Adrenal gland (tissue), 12 donors: ENCODE measurements around the gene PER1. TPM values are rescaled to one million over a fixed set of nuclear protein-coding genes. Genes with fewer than 3 reads are reported as not detected.
A peak's percentile ranks its signal among the peaks of the same experiment; 100 is the strongest.

Experiments
- DNase-seq, 7 donors: peaks; one replicate each; pipeline ENCODE4 v3.0.0-alpha.2; 2019 to 2020
- H3K27ac ChIP-seq, 5 donors: fragments of 200-600 bp; sonication (generic) in 4 of 5; 1 replicate in 3 of 5; 2 replicates in 2 of 5; pipeline versions ENCODE4 v1.5.1 to v1.8.0; 2016 to 2020; ENCODE audit warnings: mild to moderate bottlenecking in 1 of 5
- H3K27me3 ChIP-seq: fragments of 200-600 bp; 2 replicates; pipeline ENCODE4 v1.8.0; 2021
- H3K36me3 ChIP-seq, 2 donors: fragments of 200-600 bp; replicated peaks in 1 of 2; 1 replicate in 1 of 2; 2 replicates in 1 of 2; pipeline versions ENCODE4 v1.5.1 to v1.8.0; 2018 to 2022
- H3K4me1 ChIP-seq, 2 donors: fragments of 200-600 bp; replicated peaks in 1 of 2; 1 replicate in 1 of 2; 2 replicates in 1 of 2; pipeline versions ENCODE4 v1.5.1 to v1.8.0; 2018 to 2021
- H3K4me3 ChIP-seq, 4 donors: fragments of 200-600 bp; sonication (generic) in 3 of 4; one replicate each; pipeline ENCODE4 v1.5.1; 2016 to 2018
- H3K9me3 ChIP-seq, 3 donors: fragments of 200-600 bp; sonication (generic) in 1 of 3; replicated peaks in 1 of 3; 1 replicate in 2 of 3; 2 replicates in 1 of 3; pipeline versions ENCODE4 v1.5.1 to v1.8.0; 2016 to 2021
- POLR2A ChIP-seq, 2 donors: fragments of 450-650 bp; IDR thresholded peaks; one replicate each; pipeline ENCODE4 v1.6.1; 2017; ENCODE audit warnings: antibody characterized with exemption in 2 of 2, mild to moderate bottlenecking in 2 of 2, moderate library complexity in 1 of 2
- WGBS, 4 donors: extraction: QIAGEN DNeasy Blood & Tissue Kit in 2 of 4; methylation state at CpG; one replicate each; pipeline versions ENCODE4 v1.1.5 to v1.1.7; 2013 to 2017; 5-methylcytosine and 5-hydroxymethylcytosine counted together
- intact Hi-C, 2 donors: fragments of 100-400 bp; cut with DNase I; formaldehyde crosslinking; loops; one replicate each; pipeline versions ENCODE4 v1.14.1 to v1.15.0; 2022 to 2023
- polyA plus RNA-seq, 3 donors: library from polyadenylated mRNA; stranded (reverse); fragments of 200-250 nt in 2 of 3; fragments of 350-450 nt in 1 of 3; fragmentation: Illumina TruSeq in 1 of 3; extraction: RNeasy Lipid Tissue Mini Kit (QIAGEN cat#74804) in 1 of 3; gene quantifications; one replicate each; pipeline ENCODE4 v1.2.3, GENCODE V29; 2013 to 2014
- total RNA-seq, 9 donors: library from RNA; depleted of rRNA in 4 of 9; stranded (reverse); fragments of >200 nt in 4 of 9; fragments of 120-200 nt in 1 of 9; fragmentation: NEBNext Ultra II Directional in 1 of 9; extraction: Animal tissue kit (Norgen Biotek cat#: 25700) in 1 of 9; gene quantifications; one replicate each; pipeline versions ENCODE4 v1.1.0 to v1.2.4, GENCODE V29; 2013 to 2023
- TF ChIP-seq, protein P1 (sequence below), 6 experiments: fragments of 450-650 bp in 4 of 6; fragments of 200-600 bp in 2 of 6; sonication (generic) in 1 of 6; IDR thresholded peaks; 1 replicate in 5 of 6; 2 replicates in 1 of 6; pipeline versions ENCODE4 v1.5.1 to v1.8.0; 2016 to 2021; ENCODE audit warnings: antibody characterized with exemption in 6 of 6, mild to moderate bottlenecking in 2 of 6, moderate library complexity in 1 of 6
- donor health status: healthy with polysubstance abuse.
- donor health status: Bipolar disorder and iron deficiency.
- donor health status: DM: yes; HTN: yes; CAD: no.
- donor health status: DM: no; HTN: no; CAD: no.
- donor health status: DM: no; HTN: no; CAD: no.
- donor health status: DM: yes; HTN: yes; CAD: no.

The PER1 gene
- total and polyA plus RNA-seq, 12 donors: 9.9 to 360 (median 108) TPM

- Histone ChIP-seq H3K9me3 (no peaks in the 10 kb centered on the region), H3K4me3 (no peak overlapping the region), H3K4me1 (peaks cover 0 to 14% of the 10 kb centered on the region in 2 donors), H3K27me3 (no peaks in the 10 kb centered on the region), H3K27ac (peak overlapping the region in 2 of 5 donors; percentile 40 to 90), H3K36me3 (peaks cover 0 to 68% of the 10 kb centered on the region in 2 donors)
- 87 to 95% (median 94%) methylated on average over 5 to 7 of the region's 7 CpGs for WGBS, 4 donors
- peak in 3 of 7 donors; percentile 33 to 59 (median 49) for DNase-seq
- intact Hi-C loops: no loop called here
- TF ChIP-seq, protein P1, sequence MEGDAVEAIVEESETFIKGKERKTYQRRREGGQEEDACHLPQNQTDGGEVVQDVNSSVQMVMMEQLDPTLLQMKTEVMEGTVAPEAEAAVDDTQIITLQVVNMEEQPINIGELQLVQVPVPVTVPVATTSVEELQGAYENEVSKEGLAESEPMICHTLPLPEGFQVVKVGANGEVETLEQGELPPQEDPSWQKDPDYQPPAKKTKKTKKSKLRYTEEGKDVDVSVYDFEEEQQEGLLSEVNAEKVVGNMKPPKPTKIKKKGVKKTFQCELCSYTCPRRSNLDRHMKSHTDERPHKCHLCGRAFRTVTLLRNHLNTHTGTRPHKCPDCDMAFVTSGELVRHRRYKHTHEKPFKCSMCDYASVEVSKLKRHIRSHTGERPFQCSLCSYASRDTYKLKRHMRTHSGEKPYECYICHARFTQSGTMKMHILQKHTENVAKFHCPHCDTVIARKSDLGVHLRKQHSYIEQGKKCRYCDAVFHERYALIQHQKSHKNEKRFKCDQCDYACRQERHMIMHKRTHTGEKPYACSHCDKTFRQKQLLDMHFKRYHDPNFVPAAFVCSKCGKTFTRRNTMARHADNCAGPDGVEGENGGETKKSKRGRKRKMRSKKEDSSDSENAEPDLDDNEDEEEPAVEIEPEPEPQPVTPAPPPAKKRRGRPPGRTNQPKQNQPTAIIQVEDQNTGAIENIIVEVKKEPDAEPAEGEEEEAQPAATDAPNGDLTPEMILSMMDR (IDR thresholded peaks at IDR 0.05): no peak
- no peak for TF ChIP-seq POLR2A (IDR thresholded peaks at IDR 0.05)
These were observed 11.2 kb downstream of the PER1 start for GRCh38 chr17:8141045-8141444.

GRCh38 chr17:8140065-8141029, 11.9 kb downstream of the PER1 start:
- no peaks in the 10 kb centered on the region for H3K27me3 ChIP-seq
- peak overlapping the region in 3 of 5 donors; percentile 76 to 90 (median 89) for H3K27ac ChIP-seq
- DNase-seq: peak; percentile 39 to 64 (median 55)
- no peaks in the 10 kb centered on the region for H3K9me3 ChIP-seq
- 71 to 76% (median 73%) methylated on average over 18 of the region's 18 CpGs for WGBS, 4 donors
- H3K36me3 ChIP-seq: peaks cover 0 to 61% of the 10 kb centered on the region in 2 donors
- intact Hi-C loops: no loop called here
- peaks cover 0 to 14% of the 10 kb centered on the region in 2 donors for H3K4me1 ChIP-seq
- H3K4me3 ChIP-seq: no peak overlapping the region
- TF ChIP-seq, protein P1 (IDR thresholded peaks at IDR 0.05): no peak
- no peak for TF ChIP-seq POLR2A (IDR thresholded peaks at IDR 0.05)

DNA sequence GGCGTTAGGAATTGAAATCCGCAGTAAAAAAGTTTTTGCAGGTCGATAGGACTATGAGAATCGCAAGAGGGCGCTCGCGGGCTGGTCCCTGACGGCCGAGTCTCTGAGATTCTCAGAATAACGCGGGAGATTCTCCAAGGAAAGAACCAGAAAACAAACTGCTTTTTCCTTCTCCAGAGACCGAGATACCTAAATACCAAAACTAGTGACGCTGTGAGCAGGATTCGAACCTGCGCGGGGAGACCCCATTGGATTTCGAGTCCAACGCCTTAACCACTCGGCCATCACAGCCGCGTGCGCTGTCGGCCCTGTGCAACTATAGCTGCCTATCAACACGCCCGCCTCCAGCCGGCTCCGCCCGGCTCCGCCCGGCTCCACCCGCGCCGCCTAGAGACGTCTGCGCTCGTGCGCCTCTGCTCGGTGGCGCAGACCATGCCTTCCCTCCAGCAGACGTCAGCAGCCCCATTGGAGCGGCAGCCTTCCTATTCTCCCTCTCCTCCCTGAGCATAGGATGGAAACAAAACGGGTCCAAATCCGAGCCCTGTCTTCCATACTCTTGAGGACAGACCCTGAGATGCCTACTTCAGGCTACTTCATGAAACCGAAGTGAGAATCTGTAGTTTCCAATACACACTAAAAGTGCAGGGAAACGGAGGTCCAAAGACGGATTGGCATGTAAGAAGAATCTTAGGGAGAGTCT, 13.4 kb downstream of the PER1 start:
- Histone ChIP-seq H3K4me1 (peaks cover 0 to 14% of the 10 kb centered on the region in 2 donors), H3K4me3 (no peak overlapping the region), H3K9me3 (no peaks in the 10 kb centered on the region), H3K27me3 (no peaks in the 10 kb centered on the region), H3K27ac (peak overlapping the region; percentile 60 to 90 (median 81)), H3K36me3 (peaks cover 0 to 46% of the 10 kb centered on the region in 2 donors)
- peak; percentile 93 to 99 (median 96) for DNase-seq
- 1 to 2% (median 2%) methylated on average over 22 to 46 of the region's 46 CpGs for WGBS, 4 donors
- intact Hi-C loops: no loop called here
- TF ChIP-seq, protein P1 (IDR thresholded peaks at IDR 0.05): peak; percentile 81 to 98 (median 92)
- TF ChIP-seq POLR2A (IDR thresholded peaks at IDR 0.05): peak; percentile 48 to 70

- Histone ChIP-seq H3K9me3 (no peaks in the 10 kb centered on the region), H3K4me1 (peaks cover 0 to 14% of the 10 kb centered on the region in 2 donors), H3K27me3 (no peaks in the 10 kb centered on the region), H3K36me3 (peaks cover 0 to 41% of the 10 kb centered on the region in 2 donors), H3K4me3 (no peak overlapping the region), H3K27ac (peak overlapping the region in 4 of 5 donors; percentile 18 to 90 (median 82))
- intact Hi-C loops: no loop called here
- no peak for DNase-seq
- TF ChIP-seq POLR2A (IDR thresholded peaks at IDR 0.05): no peak
- TF ChIP-seq, protein P1 (IDR thresholded peaks at IDR 0.05): no peak
- 12 to 15% (median 14%) methylated on average over 7 of the region's 7 CpGs for WGBS, 4 donors
These were observed 13.9 kb downstream of the PER1 start for GRCh38 chr17:8138374-8138671.
